ENCODE data around the gene CHP1. TPM values are rescaled to one million over a fixed set of nuclear protein-coding genes. Genes with fewer than 3 reads are reported as not detected.
"Not testable (repeated sequence)": the region's sequence is repeated elsewhere in the genome, so short reads cannot be mapped to it uniquely, and the experiment has no call there.

The CHP1 gene
- total RNA-seq, 2 donors from 2014 or later: 97.0 to 174 TPM

- WGBS: 3% methylated on average over 1 of the region's 1 CpG
- intact Hi-C loops (cut with DNase I): no loop called here
- TF ChIP-seq POLR2A (IDR thresholded peaks at IDR 0.05) (no peak), POLR2AphosphoS5 (IDR thresholded peaks at IDR 0.05) (no peak), CTCF (IDR thresholded peaks at IDR 0.05) (no peak)
- H3K27me3 ChIP-seq (replicated peaks; ENCODE audit: insufficient read depth): no peaks in the 10 kb centered on the region
- no peak overlapping the region for H3K27ac ChIP-seq
- H3K4me3 ChIP-seq: no peak overlapping the region
- no peak for DNase-seq (ENCODE audit: low spot score)
- H3K4me1 ChIP-seq (replicated peaks): no peaks in the 10 kb centered on the region
- H3K9me3 ChIP-seq: no peaks in the 10 kb centered on the region
- no peaks in the 10 kb centered on the region for H3K36me3 ChIP-seq
These were observed 12.2 kb upstream of the CHP1 start for GRCh38 chr15:41218851-41219250.

GRCh38 chr15:41219381-41219780 lies 11.7 kb upstream of the CHP1 start:
- no peak for DNase-seq (ENCODE audit: low spot score)
- Histone ChIP-seq H3K27ac (no peak overlapping the region), H3K4me3 (no peak overlapping the region), H3K27me3 (replicated peaks; ENCODE audit: insufficient read depth) (no peaks in the 10 kb centered on the region), H3K4me1 (replicated peaks) (no peaks in the 10 kb centered on the region), H3K36me3 (no peaks in the 10 kb centered on the region), H3K9me3 (no peaks in the 10 kb centered on the region)
- intact Hi-C loops (cut with DNase I): no loop called here
- TF ChIP-seq CTCF (IDR thresholded peaks at IDR 0.05) (no peak), POLR2A (IDR thresholded peaks at IDR 0.05) (no peak), POLR2AphosphoS5 (IDR thresholded peaks at IDR 0.05) (no peak)
- WGBS: 70% methylated on average over 3 of the region's 3 CpGs

- intact Hi-C loops (cut with DNase I): loop anchor here (5.0 kb wide), 1 partner anchor 113 kb away; the partner anchor contains the start of gene INO80
- Histone ChIP-seq H3K36me3 (no peaks in the 10 kb centered on the region), H3K4me3 (peak overlapping the region; percentile 48 to 88), H3K27me3 (replicated peaks; ENCODE audit: insufficient read depth) (no peaks in the 10 kb centered on the region), H3K4me1 (replicated peaks) (no peaks in the 10 kb centered on the region), H3K27ac (peak overlapping the region; percentile 85 to 97), H3K9me3 (no peaks in the 10 kb centered on the region)
- TF ChIP-seq CTCF (IDR thresholded peaks at IDR 0.05) (no peak), POLR2AphosphoS5 (IDR thresholded peaks at IDR 0.05) (no peak), POLR2A (IDR thresholded peaks at IDR 0.05) (no peak)
- 24% methylated on average over 10 of the region's 10 CpGs for WGBS
- no peak for DNase-seq (ENCODE audit: low spot score)
These were observed 771 bp upstream of the CHP1 start for GRCh38 chr15:41230345-41230649.

- WGBS: 2% methylated on average over 28 of the region's 28 CpGs
- no peaks in the 10 kb centered on the region for H3K9me3 ChIP-seq
- H3K36me3 ChIP-seq: no peaks in the 10 kb centered on the region
- no peaks in the 10 kb centered on the region for H3K27me3 ChIP-seq (replicated peaks; ENCODE audit: insufficient read depth)
- intact Hi-C loops (cut with DNase I): loop anchor here (5.0 kb wide), 1 partner anchor 114 kb away; the partner anchor contains the start of gene INO80
- TF ChIP-seq POLR2AphosphoS5 (IDR thresholded peaks at IDR 0.05) (no peak), POLR2A (IDR thresholded peaks at IDR 0.05) (no peak), CTCF (IDR thresholded peaks at IDR 0.05) (no peak)
- H3K4me3 ChIP-seq: peak overlapping the region; percentile 48 to 88
- DNase-seq (ENCODE audit: low spot score): no peak
- H3K4me1 ChIP-seq (replicated peaks): no peaks in the 10 kb centered on the region
- H3K27ac ChIP-seq: peak overlapping the region; percentile 85 to 97
These were observed 556 bp downstream of the CHP1 start for GRCh38 chr15:41231422-41232226.

- intact Hi-C loops (cut with DNase I): loop anchor here (5.0 kb wide), 1 partner anchor 116 kb away; the partner anchor contains the start of gene INO80
These were observed 2.3 kb downstream of the CHP1 start for GRCh38 chr15:41233367-41233771.

GRCh38 chr15:41235228-41235627 lies 4.2 kb downstream of the CHP1 start:
- DNase-seq (ENCODE audit: low spot score); H3K36me3 ChIP-seq; H3K4me3 ChIP-seq; intact Hi-C loops (cut with DNase I); H3K27me3 ChIP-seq (replicated peaks; ENCODE audit: insufficient read depth); H3K4me1 ChIP-seq (replicated peaks); H3K9me3 ChIP-seq: not testable (repeated sequence)
- 95% methylated on average over 5 of the region's 5 CpGs for WGBS
- peak overlapping the region in 1 of 2 donors; percentile 7 for H3K27ac ChIP-seq

More at GRCh38 chr15:41233367-41233771, 2.3 kb downstream of the CHP1 start:
- Histone ChIP-seq H3K36me3 (no peaks in the 10 kb centered on the region), H3K4me1 (replicated peaks) (no peaks in the 10 kb centered on the region), H3K27ac (no peak overlapping the region), H3K27me3 (replicated peaks; ENCODE audit: insufficient read depth) (no peaks in the 10 kb centered on the region), H3K9me3 (no peaks in the 10 kb centered on the region), H3K4me3 (no peak overlapping the region)
- no peak for TF ChIP-seq POLR2AphosphoS5 (IDR thresholded peaks at IDR 0.05)
- no peak for TF ChIP-seq CTCF (IDR thresholded peaks at IDR 0.05)
- no peak for TF ChIP-seq POLR2A (IDR thresholded peaks at IDR 0.05)
- 79% methylated on average over 1 of the region's 1 CpG for WGBS
- no peak for DNase-seq (ENCODE audit: low spot score)
